Hematopoietic multipotent progenitor cell treated with erythropoietin and hydrocortisone succinate and interleukin-3 and kit ligand, for 6 days (in vitro differentiated cells): ENCODE data around the gene SELENOF.
"Not testable (repeated sequence)": the region's sequence is repeated elsewhere in the genome, so short reads cannot be mapped to it uniquely, and the experiment has no call there.

ENCODE experiments used
- DNase-seq: peaks from one replicate; pipeline ENCODE4 v3.0.0-alpha.2; 2015

Gene SELENOF

DNA sequence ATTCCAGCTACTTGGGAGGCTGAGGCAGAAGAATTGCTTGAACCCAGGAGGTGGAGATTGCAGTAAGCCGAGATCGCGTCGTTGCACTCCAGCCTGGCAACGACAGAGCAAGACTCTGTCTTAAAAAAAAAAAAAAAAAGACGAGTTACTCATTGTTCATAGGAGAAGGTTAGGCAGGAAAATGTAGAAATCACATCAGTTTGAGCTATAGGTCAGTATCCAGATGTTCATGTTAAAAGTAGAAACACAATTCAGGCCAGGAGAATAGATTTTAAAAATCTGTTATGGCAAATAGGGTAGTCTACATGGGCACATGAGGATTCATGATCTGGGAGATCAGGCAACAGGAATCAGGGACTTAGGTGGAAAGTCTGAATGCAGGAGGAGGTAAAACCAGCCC is 57.7 kb downstream of the SELENOF start:
- no peak for DNase-seq

DNA sequence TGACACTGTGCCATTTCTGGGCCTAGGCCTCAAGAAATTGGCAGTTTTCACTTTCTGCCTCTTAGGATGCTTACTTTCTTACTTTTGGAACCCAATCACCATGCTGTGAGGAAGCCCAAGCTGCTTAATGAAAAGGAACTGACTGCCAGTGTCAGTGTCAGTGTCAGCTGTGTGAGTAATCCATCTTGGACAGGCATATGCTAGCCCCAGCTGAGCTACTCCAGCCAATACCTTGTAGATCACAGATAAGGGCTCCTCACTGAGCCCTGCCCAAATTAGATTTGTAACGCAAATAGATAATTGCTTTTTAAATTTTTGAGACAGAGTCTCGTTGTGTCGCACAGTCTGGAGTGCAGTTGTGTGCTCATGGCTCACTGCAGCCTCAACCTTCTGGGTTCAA is 59.6 kb downstream of the SELENOF start:
- no peak for DNase-seq

DNA sequence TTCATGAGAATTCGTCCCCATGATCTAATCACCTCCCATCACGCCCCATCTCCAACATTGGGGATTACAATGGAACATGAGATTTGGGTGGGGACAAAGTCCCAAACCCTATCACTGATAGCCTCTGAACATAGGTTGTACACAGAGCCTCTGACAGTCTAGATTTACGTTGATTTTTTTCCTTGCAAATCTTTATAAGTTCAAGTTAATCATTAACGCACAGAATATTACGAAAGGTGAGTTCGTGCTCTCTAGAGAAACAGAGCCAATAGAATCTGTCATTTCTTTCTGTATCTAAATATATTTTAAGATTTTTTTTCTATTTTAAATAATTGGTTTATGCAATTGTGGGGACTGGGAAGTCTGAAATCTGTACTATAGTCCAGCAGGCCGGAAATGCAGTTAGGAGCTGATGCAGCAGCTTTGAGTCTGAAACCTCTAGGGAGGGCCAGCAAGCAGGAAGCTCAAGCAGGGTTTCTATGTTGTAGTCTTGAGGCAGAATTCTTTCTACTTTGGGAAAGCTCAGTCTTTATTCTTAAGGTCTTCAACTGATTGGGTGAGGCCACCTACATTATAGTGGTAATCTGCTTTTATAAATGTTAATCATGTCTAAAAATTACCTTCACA is 61.0 kb downstream of the SELENOF start:
- no peak for DNase-seq

GRCh38 chr1:86852289-86852688 is 61.6 kb downstream of the SELENOF start:
- no peak for DNase-seq

- no peak for DNase-seq
Observed at GRCh38 chr1:86849756-86850155, 64.2 kb downstream of the SELENOF start.

- DNase-seq: no peak
Observed at GRCh38 chr1:86848654-86849053, 65.3 kb downstream of the SELENOF start.

DNA sequence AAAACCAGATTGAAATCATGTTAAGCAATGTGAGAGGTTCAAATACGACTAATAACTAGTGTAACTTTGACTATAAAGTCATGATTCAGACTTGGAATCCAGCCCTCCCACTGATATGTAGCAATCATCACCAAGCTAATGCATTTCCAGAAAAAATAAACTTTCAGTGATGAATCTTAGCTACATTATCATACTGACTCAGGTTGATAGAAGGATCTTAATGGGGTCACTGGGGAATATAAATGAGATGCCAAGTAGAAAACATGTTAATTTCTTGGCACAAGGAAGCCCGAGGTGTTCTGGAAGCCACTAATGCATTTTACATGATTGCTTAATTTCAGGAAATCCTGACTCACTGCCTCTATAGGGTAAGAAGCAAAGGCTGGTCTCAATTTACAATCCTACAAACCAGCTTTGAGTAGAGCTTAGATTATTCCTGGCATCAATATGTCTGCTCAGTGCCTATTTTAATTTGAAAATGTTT is 67.7 kb downstream of the SELENOF start:
- DNase-seq: no peak

DNA sequence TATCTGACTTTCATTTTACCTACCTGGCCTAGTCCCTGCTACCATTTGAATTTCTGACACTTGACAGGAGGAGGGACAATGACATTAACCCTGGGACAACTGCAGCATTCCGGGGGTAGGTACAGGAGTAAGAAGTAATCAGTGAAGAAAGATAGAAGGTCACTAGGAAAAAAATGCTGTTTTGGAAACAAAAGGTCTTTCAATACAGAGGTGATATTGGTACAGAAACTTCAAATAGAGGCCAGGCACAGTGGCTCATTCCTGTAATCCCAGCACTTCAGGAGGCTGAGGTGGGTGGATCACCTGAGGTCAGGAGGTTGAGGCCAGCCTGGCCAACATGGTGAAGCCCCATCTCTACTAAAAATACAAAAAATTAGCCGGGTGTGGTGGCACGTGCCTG is 68.4 kb downstream of the SELENOF start:
- DNase-seq: no peak

DNA sequence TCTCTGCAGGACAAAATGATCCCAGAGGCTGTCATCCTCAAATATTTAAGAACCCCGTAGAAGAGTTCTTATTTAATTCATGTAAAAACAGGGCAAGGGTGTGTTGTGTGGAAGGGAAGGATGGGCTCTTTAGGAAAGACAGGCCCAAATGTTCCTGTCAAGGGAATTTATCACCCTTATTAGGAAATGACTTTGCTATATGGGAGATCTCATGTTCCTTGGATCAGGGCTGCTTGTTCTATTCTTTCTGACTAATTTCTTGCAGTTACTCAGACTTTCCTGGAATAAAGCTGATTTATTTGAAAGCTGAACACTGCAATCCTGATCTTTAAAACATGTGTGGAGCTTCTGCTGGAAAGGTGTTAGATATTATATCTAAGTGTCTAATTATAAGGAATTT is 72.8 kb downstream of the SELENOF start:
- no peak for DNase-seq

- DNase-seq: peak; percentile 94
Observed at GRCh38 chr1:86833461-86834215, 80.3 kb downstream of the SELENOF start.

GRCh38 chr1:86832433-86832832 is 81.5 kb downstream of the SELENOF start:
- DNase-seq: no peak

DNA sequence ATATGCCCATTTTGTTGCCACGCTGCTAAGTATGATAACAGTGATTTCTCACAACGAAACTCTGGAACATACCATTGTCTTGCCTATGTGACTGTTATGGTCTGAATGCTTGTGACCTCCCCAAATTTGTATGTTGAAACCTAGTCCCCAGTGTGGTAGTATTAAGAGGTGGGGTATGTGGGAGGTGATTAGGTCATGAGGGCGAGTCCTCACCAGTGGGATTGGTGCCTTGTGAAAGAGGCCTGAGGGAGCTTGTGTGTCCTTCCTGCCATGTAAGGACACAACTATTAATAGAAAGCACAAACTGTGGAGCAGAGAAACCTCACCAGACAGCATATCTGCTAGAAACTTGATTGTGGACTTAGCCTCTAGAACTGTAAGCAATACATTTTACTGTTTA is 84.6 kb downstream of the SELENOF start:
- DNase-seq: no peak

GRCh38 chr1:86828024-86828423 is 85.9 kb downstream of the SELENOF start:
- no peak for DNase-seq

GRCh38 chr1:86826856-86827255 is 87.1 kb downstream of the SELENOF start:
- DNase-seq: peak; percentile 48

DNA sequence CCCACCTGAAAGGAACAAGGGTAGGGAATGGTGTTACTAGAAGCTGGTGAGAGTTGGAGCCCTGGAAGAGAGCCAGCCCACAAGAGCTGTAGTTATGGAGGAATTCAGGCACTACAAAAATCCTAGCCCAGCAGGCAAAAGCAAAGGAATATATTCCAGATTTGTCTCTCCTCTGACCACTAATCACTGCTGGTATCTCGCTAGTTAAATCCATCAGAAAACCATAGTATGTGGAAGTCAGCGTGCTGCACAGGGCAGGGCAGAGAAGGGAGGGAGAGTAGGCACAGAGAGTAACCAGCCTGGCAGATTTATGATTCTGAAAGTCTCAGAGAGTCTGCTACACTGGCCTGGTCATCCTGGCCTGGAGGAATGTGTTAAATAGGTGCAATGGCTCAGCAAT is 88.6 kb downstream of the SELENOF start:
- no peak for DNase-seq

DNA sequence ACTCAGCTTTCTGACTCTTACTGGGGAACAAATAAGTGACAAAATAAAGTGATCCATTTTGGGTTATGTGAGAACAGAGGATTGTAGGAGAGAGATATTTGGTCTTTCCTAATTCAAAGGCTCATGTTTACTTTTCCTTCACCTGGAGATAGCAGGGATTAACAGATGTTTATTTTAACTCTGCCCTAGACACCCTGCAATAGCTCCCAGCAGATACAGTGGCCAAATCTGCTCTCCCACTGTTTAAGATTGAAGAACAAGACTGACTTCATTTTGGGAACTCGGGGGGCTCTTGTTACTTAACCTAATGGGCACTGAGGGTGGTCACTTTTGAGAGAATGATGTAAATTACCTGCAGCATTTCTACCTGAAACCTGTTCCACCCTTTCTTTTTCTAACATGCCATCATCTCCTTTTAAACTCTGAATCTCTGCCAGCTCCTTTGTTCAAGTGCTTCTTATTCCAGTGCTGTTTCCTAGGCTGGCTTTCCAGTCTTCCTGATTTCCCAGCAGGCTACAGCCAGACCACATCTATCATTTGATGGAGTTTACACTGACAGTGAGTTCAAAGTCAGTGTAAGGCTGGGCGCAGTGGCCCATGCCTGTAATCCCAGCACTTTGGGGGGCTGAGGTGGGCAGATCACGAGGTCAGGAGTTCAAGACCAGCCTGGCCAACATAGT is 90.0 kb downstream of the SELENOF start:
- DNase-seq: no peak

- DNase-seq: no peak
Observed at GRCh38 chr1:86823386-86823785, 90.5 kb downstream of the SELENOF start.

DNA sequence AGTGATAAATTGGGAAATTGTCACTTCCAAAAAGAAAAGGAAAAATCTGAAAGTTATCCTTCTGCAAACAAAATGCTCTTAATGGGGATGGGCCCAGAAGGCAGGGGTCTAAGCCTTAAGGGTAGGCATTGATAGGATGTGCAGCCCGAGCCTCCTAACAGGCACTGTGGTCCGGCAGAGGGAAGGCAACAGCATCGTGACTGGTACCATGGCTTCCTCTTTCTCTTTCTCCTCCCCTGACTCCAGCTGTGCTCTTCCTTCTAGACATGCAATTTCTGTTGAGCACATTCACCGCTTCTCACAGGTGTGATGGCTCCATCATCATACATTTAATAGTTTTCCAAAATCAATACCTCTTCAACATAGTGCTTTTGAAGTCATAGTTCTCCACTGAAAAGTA is 91.5 kb downstream of the SELENOF start:
- peak; percentile 44 for DNase-seq

DNA sequence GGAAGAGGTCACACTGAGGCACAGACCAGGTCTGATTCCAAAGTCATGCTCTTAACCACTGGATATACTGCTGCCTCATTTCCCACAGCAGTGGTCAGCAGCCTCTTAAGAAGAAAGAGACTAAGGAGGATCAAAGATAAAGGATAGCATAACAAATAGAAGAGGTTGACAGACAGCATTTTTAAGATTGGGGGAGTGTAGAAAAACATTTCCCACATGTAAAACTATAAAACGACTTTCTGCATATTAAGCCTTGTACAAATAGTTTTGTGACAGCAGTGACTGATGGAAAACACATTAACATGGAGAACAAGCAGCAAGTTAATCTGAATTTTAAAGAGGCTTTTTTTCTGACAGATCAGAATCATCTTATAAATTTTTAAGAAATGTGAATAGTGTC is 92.0 kb downstream of the SELENOF start:
- DNase-seq: no peak

- DNase-seq: not testable (repeated sequence)
Observed at GRCh38 chr1:86819970-86820369, 94.0 kb downstream of the SELENOF start.

- not testable (repeated sequence) for DNase-seq
Observed at GRCh38 chr1:86817246-86817826, 96.6 kb downstream of the SELENOF start.

GRCh38 chr1:86814118-86814517 is 99.8 kb downstream of the SELENOF start:
- not testable (repeated sequence) for DNase-seq
